ENCODE results near the gene PARD6A.

PARD6A gene

GRCh38 chr16:67661886-67662652 is 1.3 kb downstream of the PARD6A start:
- DNase-seq (ENCODE audit: low read depth in 1 of 2, low spot score in 1 of 2), result no peak
- no peak overlapping the region for H3K27ac ChIP-seq (replicated peaks)
- no peaks in the 10 kb centered on the region for H3K27me3 ChIP-seq (ENCODE audit: insufficient read depth, poor library complexity, severe bottlenecking)
- no peak overlapping the region for H3K4me3 ChIP-seq (replicated peaks; ENCODE audit: insufficient read depth, low read length)
- TF ChIP-seq POLR2AphosphoS5 (IDR thresholded peaks at IDR 0.05; ENCODE audit: low read depth) (no peak), SPI1 (IDR thresholded peaks at IDR 0.05; ENCODE audit: borderline replicate concordance, low read depth) (no peak), REST (IDR thresholded peaks at IDR 0.05; ENCODE audit: insufficient replicate concordance, low read depth) (no peak), GABPA (IDR thresholded peaks at IDR 0.05; ENCODE audit: low read depth) (no peak)
- TF ChIP-seq, protein P1, sequence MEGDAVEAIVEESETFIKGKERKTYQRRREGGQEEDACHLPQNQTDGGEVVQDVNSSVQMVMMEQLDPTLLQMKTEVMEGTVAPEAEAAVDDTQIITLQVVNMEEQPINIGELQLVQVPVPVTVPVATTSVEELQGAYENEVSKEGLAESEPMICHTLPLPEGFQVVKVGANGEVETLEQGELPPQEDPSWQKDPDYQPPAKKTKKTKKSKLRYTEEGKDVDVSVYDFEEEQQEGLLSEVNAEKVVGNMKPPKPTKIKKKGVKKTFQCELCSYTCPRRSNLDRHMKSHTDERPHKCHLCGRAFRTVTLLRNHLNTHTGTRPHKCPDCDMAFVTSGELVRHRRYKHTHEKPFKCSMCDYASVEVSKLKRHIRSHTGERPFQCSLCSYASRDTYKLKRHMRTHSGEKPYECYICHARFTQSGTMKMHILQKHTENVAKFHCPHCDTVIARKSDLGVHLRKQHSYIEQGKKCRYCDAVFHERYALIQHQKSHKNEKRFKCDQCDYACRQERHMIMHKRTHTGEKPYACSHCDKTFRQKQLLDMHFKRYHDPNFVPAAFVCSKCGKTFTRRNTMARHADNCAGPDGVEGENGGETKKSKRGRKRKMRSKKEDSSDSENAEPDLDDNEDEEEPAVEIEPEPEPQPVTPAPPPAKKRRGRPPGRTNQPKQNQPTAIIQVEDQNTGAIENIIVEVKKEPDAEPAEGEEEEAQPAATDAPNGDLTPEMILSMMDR (IDR thresholded peaks at IDR 0.05; ENCODE audit: insufficient read depth, low read length), result no peak

DNA sequence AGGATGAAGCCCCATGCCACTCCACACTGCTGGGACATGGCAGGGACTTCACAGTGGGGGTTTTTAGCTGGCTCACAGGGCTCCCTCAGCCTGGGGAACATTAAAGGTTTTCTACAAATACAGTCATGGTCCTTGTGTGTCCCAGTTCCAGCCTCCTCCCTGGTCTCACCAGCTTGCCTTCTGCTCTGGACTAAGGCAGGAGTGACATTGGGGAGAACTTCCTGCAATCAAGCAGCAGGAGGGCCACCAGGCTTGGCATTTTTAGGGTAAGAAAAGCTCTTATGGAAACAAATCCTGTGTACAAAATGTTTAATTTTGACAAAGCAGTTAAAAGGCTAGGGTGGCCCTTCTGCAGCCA is 1.9 kb downstream of the PARD6A start:
- Histone ChIP-seq H3K27ac (replicated peaks) (no peak overlapping the region), H3K27me3 (ENCODE audit: insufficient read depth, poor library complexity, severe bottlenecking) (no peaks in the 10 kb centered on the region), H3K4me3 (replicated peaks; ENCODE audit: insufficient read depth, low read length) (no peak overlapping the region)
- no peak for TF ChIP-seq GABPA (IDR thresholded peaks at IDR 0.05; ENCODE audit: low read depth)
- TF ChIP-seq, protein P1 (IDR thresholded peaks at IDR 0.05; ENCODE audit: insufficient read depth, low read length), result no peak
- no peak for TF ChIP-seq SPI1 (IDR thresholded peaks at IDR 0.05; ENCODE audit: borderline replicate concordance, low read depth)
- TF ChIP-seq REST (IDR thresholded peaks at IDR 0.05; ENCODE audit: insufficient replicate concordance, low read depth), result no peak
- TF ChIP-seq POLR2AphosphoS5 (IDR thresholded peaks at IDR 0.05; ENCODE audit: low read depth), result no peak
- no peak for DNase-seq (ENCODE audit: low read depth in 1 of 2, low spot score in 1 of 2)

GRCh38 chr16:67663151-67663876 is 2.6 kb downstream of the PARD6A start:
- TF ChIP-seq, protein P1 (IDR thresholded peaks at IDR 0.05; ENCODE audit: insufficient read depth, low read length), result peak; percentile 29
- TF ChIP-seq REST (IDR thresholded peaks at IDR 0.05; ENCODE audit: insufficient replicate concordance, low read depth), result no peak
- Histone ChIP-seq H3K27me3 (ENCODE audit: insufficient read depth, poor library complexity, severe bottlenecking) (no peaks in the 10 kb centered on the region), H3K27ac (replicated peaks) (no peak overlapping the region), H3K4me3 (replicated peaks; ENCODE audit: insufficient read depth, low read length) (no peak overlapping the region)
- peak in 1 of 2 experiments; percentile 41 for DNase-seq (ENCODE audit: low read depth in 1 of 2, low spot score in 1 of 2)

Measured in HL-60 (cell line).